ELF-1 (cell line): Measurements from ENCODE around the gene SLC6A17.

Experiments
- DNase-seq: peaks from one replicate; pipeline ENCODE4 v3.0.0-alpha.2; 2016; ENCODE audit warnings: low read depth, low spot score

SLC6A17 gene

DNA sequence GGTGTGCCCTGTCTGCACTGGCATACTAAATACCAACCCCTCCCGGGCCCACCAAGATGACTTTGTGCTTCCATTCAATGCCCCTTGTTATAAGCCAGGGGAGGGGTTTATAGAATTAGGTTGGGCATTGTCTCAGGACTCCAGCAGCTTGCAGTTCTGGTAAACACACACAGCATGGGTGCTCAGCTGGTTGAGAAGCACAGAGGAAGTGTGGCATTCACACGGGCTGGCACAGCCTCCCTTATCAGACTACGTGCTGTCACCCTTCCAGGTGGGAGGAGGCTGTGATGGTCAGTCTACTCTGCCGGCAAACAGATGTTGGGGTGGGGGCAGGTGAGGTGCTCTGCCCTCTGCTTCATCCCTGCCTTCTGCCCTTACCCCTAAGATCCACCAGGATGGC lies 15.0 kb upstream of the SLC6A17 start:
- DNase-seq: no peak

DNA sequence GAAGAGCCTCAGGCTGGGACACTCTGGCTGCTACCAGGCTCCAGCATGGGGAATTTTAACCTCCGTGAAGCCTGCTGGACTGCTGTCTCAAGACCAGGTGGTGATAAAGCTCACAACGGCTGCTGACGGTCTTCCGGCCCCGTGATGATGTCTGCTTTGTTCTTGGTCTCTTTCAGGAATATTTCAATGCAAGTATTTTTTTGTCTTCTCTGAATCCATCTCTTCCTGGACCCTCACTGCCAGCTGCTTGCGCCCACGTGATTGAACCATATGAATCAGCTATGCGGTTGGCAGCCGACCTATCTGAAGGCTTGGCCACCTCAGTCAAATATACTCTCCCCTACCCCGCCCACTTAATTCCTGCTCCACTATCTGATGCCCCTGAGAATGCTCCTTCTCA lies 14.6 kb upstream of the SLC6A17 start:
- no peak for DNase-seq

DNA sequence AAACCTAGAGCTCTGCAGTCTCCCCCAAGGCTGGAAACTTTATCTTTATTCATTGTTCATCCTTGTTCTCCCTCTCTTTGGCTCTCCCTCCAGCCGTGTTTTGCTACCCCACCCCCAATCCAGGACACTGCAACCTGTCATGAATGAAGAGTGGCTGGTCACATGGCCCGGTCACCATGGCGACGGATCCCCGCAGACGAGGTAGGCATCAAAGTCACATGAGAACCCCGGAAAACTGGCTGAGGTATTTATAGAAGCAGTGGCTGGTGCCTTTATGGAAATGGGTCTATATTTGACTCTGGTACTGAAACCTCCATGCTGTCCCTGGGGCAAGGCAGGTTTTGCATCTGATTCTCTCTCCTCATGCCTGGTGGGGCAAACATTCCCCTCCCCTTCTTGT lies 13.4 kb upstream of the SLC6A17 start:
- DNase-seq: peak; percentile 37

DNA sequence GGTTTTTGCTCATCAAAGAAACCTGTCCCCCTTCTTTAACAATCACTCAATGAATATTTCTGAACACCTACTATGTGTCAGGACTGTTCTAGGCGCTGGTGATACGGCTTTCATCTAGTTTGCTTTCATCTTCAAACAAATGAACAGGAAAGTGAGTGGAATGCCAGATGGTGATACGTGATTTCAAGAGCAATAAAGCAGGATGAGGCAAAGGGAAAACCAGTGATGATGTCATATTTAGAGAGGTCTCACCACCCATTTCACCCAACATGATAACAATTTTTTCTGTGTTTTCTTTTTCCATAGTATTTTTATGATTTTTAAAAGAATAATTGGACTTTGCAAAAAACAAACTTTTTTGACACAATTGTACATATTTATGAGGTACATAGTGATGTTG lies 11.3 kb upstream of the SLC6A17 start:
- no peak for DNase-seq

DNA sequence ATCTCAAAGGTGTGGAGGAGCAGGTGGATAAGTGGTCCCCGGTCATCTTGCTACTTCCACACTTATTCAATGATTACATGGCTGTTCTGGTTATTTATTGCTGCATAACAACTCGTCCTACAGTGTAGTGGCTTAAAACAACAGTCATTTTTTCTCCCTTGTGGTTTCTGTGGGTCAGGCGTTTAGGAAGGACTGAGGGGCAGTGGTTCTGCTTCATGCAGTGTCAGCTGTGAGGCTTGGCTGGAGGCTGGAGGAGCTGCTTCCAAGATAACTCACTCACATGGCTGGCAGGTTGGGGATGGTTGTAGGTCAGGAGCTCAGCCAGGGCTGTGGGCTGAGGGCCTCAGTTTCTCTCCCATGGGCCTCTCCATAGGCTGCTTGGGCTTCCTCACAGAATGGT lies 5.9 kb upstream of the SLC6A17 start:
- no peak for DNase-seq

DNA sequence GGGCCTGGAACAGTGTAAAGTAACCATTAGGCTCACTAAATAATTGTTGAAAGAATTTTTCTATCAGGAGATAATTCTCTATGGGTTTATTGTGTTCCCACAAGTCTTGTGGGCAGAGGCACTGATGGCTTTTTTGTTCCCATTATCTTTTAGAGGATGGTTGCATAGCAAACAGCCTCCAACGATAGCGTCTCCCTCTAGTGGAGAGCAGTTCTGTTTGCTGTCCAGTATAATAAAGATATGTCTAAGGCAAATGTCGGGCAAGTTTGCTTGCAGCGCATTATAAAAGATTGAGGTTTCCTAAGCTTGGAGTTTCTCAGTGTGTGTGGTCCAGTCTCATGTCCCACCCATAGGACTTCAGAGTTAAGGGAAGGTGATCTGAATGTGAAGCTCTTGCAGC lies 1.3 kb upstream of the SLC6A17 start:
- DNase-seq: no peak

DNA sequence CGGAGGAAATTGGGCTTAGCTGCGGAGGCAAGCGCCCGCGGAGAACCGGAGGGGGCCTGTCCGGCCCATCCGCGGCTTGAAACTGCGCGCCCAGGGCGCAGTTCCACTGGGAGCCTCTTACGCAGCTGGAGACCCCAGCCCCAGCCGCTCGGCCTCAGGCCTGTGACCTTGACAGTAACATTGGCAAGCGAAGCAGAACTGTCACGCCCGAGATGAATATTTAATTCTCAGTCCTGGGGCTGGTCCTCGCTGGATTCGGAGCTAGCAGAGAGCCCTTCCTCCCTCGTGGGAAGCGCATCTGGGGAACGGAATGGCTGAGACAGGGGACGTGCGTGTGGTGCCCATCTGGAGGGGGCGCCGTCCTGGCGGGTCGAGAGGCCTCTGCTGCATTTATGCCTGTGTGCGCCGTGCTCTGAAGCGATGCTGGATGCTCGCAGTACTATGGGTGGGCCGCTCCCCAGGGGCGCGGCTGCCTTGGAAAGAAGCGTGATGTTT lies 928 bp downstream of the SLC6A17 start:
- DNase-seq: no peak

DNA sequence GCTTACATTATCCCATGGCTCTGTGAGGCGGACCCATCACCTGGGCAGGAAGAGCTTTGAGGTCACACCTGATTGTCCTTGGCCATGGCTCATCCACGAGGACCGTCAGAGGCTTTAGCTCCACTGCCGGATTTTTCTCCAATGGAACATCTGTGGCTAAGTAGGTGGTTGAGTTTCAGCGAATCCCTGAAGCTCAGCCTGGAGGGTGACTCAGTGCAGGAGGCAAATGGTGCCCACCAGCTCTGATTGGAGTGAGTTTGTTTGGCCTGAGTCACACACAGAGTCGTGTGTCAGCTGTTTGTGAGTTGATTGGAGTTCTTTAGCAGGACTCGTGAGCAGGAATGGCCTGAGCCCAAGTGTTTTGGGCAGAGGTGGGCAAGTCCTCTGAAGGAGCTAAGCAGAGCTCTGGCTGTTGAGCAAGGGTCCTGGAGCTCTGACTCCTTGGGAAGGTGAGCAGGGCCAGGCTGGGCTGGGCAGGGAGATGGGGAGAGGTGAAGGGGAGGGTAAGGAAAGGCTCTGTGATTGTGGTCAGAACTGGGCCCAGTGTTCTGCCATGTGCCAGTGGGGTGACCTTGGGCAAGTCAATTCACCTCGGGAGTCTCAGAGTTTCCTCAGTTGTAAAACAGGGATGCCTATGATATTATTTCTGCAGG lies 2.0 kb downstream of the SLC6A17 start:
- no peak for DNase-seq

DNA sequence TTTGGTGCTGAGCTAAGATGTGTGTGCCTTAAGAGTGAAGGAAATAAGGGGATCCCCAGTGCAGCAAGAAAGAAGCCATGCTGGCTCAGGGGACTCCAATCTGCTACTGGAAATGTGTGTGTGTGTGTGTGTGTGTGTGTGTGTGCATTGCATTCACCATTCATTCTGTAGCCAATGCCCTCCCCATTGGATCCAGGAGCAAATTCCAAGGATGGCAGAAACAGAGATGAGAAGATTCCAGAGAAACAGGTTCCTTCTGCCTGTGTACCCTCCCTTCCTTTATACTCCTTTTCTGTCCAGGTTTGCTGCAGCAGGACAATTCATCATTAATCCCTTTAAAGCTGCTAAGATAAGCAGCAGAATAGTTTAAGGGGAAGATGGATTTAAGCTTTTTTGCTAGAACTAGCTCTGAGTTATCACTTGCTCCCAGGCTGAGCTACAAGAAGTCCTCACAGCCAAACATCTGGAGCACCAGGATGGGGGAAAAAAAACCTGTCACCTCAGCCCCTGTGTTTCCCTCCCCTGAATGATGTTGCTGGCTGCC lies 3.2 kb downstream of the SLC6A17 start:
- DNase-seq: no peak

DNA sequence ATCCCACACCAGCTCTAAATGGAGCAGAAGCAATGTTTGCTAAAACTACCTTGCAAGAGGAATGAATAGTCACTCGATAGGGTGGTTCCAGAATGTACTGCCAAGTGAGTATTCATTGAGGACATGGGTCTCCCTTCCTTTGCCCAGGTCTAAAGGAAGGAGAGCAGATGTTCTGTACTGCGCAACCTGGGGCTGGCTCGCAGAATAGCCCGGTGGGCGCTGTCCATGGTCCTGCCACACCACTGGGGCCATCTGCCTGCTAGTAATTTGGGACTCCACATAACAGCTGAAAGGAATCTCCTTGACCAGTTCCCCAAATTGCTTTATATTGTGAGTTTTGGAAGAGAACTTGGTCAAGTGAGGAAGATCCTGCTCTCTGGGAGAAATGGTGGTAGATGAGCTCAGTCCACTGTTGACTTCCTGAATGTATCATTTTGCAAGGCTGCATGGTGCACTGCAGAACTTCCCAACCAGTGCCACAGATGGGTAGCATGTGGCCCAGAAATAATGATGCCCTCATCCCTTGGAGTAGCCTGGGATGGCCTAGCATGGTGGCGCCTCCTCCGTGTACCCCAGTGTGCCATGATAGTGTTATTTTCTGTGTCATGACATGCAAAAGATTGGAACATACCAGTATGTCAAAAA lies 5.7 kb downstream of the SLC6A17 start:
- DNase-seq: peak; percentile 86

DNA sequence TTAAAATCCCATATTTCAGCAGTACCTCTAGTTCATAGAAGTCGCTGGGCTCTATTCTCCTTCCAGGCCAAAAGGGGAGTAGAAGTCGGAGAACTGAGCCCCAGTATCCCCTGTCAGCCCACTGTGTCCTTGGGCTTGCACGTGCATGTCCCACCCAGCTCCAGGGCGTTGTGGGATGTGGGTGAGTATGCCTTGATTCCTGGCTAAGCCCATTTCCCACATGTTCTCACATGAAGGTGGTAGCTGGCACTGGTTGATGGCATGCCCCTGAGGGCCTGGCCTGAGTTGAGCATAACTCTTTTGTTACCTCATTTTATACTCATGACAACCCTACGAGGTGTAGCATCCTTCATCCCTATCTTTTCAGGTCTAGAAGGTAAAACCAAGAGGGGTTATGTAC lies 8.0 kb downstream of the SLC6A17 start:
- DNase-seq: no peak

DNA sequence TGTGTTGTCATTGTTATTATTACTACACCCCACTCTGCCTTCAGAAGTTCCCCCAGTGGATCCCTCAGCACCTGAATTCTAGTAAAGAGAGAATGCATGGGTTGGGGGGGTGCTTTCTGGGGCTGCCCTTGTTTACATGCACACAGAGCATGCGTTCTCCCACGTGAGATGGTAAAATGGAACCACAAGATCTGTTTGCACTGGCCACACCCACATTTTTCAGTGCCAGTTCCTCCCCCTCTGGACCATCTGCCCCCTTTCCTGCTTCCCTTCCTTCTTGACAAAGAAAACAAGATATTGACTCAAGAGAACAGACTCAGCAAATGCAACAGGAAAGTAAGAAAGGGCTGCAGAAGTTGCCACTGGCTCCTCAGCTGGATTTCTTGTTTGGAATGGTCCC lies 8.9 kb downstream of the SLC6A17 start:
- no peak for DNase-seq

DNA sequence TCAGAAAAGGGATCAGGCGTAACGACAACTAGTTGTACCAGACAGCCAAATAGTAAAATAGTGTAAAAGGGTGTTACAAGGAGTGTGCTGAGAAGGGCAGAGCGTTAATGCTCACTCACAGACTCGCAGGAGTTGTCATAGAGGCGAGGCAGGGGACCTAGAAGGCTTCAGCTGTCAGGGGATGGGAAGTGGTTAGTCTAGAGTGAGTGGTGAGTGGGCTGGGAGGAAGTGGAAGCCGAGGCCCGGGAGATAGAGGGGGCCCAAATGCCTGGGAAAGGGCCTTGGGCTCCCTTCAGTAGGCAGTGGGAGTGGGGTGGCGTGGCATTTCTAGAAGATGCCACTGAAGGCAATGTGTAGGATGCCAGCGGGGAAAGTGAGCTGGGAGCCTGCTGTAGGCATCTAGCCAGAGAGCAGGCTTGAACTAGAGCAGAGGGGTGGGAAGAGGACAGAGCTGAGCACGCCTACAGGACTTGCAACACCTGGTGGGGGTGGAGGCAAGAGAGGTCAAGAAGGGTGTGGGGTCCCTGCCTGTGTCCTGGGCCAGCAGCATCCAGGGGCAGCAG lies 10.3 kb downstream of the SLC6A17 start:
- DNase-seq: no peak

DNA sequence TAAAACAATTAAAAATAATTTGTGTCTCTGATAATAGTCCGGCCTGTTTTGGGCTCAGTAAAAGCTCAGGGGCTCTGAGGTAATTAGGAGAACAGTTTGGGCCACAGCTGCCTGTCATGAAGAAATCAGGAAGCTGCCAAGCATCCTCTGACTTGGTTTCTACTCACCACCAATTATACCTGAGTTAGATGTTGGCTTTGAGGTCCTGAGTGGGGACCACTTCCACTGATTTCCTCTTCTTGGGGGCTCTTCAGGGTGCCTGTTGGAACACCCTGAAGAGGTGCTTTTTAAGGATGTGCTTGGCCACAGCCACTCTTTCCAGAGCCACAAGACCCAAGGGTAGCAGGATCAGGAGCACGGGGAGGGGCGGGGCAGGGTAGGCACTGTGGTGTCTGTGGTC lies 10.9 kb downstream of the SLC6A17 start:
- no peak for DNase-seq

DNA sequence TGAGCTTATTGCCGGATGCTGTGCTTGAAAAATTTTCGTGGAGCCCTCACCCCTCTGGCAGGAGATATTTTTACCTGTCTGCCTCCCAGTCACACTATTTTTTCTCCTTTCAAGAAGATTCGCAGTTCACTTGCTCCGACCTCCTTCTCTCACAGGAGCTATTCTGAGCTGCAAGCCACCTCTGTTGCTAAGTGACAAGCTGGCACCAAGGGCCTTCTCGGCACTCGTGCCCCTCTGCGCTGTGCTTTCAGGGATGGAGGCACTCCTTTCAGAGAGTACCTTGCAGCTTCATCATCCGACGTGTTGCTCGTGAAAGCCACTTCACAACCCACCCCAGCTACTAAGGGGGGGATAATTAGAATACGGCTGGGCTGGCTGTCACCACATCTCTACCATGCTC lies 11.6 kb downstream of the SLC6A17 start:
- no peak for DNase-seq

DNA sequence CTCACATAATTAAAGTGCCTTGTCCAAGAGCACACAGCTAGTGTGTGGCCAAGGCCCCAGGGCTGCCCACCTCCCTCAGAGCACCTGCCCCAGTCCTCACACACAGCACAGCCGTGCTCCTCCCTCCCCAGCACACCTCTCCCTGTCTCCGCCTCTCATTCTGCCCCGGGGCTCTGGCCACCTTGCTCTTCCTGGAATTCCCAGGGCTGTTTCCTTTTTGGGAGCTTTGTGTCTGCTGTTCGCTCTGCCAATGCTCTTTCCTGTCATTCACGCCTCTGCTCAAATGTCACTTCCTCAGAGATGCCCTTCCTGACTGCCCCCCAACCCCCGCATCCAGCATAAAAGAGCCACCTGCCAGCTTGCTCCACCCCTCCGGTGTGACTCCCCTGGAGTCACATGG lies 13.3 kb downstream of the SLC6A17 start:
- DNase-seq: peak; percentile 82

DNA sequence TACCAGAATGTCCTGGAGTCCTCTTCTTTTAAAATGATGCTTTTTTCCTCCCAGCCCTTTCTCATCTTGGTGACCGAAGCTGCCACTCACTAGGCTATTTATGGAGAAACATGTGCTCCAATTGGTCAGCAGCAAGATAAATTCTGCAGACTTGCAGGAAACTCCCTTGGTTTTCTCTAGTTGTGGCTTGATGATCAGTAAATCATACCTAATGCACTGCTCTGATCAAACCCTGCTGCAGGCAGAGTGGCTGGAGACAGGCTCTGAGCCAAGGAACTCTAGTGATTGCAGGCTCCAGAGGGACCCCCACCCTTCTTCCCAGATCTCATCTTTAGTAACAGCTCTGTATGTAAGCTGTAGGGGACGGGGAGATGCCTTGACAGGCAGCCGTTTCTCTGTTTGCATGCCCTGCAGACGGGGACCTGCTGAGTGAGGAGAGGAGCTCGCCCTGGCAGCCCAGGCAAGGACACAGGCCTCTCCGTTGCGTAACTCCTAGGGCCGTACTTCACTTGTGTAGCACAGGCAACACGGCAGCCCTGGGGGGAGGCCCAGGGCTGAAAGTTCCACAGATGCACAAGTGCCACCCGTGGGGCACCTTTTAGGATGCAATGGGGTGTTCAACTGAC lies 14.5 kb downstream of the SLC6A17 start:
- peak; percentile 35 for DNase-seq

DNA sequence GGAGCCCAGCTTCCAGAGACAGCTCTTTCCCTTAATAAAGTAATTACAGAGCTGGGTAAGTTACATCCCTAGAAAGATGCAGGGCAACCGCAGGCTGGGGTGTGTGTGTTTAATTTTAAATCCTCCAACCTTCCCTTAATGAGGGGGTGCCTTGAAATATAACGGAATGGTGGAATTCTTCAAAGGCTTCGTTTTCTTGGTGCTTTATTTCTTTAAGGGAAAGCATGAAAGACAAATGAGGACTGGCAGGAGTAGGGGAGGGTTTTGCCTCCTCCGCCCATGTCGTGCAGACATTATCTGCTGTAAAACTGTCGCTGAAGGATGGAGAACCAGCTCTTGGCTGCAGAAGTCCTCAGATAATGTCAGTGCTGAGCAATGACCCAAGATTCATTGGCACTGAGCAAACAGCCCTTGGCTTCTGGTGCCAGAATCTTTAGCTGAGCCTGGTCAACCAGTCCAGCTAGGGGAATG lies 15.5 kb downstream of the SLC6A17 start:
- no peak for DNase-seq

DNA sequence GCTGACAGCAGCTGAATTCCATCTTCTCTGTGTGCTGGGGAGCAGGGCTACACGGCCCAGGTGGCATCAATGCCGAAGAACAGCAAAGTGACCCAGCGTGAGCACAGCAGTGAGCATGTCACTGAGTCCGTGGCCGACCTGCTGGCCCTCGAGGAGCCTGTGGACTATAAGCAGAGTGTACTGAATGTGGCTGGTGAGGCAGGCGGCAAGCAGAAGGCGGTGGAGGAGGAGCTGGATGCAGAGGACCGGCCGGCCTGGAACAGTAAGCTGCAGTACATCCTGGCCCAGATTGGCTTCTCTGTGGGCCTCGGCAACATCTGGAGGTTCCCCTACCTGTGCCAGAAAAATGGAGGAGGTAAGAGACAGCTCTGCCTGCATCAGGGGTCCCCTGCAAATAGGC lies 16.6 kb downstream of the SLC6A17 start:
- no peak for DNase-seq

DNA sequence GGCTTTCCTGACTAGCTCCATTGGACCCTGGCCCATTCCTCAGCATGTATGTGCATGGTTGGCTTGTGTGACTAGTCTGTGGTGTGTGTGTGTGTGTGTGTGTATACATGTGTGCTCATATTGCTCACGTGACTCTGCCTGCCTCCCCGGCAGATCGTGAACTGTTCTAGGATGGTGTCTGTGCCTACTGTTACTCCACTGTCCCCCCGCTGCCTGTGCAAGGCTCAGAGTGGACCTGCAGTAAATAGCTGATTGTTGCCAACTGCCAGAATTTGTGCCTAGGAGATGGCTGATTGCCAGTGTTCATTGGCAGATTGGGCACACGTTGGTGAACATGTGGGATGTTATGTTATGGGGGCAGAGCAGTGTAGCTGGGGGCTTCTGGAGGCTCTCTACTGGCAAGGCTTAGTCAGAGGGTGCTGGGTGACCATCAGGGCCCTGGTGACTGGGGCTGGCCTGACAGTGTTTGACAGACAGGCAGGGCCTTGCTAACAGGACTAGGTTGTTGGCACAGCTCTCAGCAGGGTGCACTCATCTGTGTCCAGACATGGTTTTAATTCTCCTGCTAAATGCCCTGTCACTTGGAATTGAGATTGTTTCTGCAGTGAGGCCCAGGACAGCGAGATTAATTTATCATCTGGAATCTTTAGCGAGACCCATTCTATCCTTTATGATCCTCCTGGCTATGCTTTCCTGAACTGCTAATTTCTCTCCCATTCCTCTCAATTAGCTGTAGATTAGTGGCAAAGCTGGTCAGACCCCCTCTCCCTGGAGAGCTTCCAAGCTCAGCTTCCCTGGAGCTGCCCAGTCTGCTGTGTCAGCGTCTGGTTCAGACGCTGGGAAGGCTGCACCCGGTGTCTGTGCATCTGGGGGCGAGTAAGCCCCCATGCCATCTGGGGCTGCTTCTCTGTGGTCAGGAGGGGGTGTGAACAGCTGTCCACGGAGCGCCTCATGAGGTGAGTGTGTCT lies 20.8 kb downstream of the SLC6A17 start:
- DNase-seq: no peak

DNA sequence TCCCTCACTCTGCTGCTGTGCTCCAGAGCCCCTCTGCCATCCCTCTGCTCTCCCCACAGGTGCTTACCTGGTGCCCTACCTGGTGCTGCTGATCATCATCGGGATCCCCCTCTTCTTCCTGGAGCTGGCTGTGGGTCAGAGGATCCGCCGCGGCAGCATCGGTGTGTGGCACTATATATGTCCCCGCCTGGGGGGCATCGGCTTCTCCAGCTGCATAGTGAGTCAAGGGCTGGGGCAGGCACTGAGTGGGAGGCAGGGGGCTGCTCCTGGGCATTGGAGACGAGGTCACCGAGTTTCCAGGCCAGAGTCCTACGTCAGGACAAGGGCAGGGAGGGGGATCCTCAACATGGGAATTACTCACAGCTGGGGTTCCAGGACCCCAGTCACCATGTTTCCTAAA lies 21.7 kb downstream of the SLC6A17 start:
- no peak for DNase-seq
